HEK293 (cell line): ENCODE results near the gene LOXL1.

Experiments
- BCL11A ChIP-seq: fragments of 450-650 bp; formaldehyde crosslinking; IDR thresholded peaks from 2 replicates; pipeline ENCODE4 v1.5.1; 2016; ENCODE audit warnings: low read depth, missing biosample characterization, missing genetic modification characterization
- ELK4 ChIP-seq: IDR thresholded peaks from 2 replicates; pipeline ENCODE4 v1.6.1; 2011; ENCODE audit warnings: mild to moderate bottlenecking, low read depth, low read length, borderline replicate concordance
- HIC1 ChIP-seq: fragments of 450-650 bp; formaldehyde crosslinking; IDR thresholded peaks from 2 replicates; pipeline ENCODE4 v1.5.1; 2016; ENCODE audit warnings: missing biosample characterization, missing genetic modification characterization
- KLF8 ChIP-seq: fragments of 450-650 bp; formaldehyde crosslinking; IDR thresholded peaks from 2 replicates; pipeline ENCODE4 v1.5.1; 2016; ENCODE audit warnings: missing biosample characterization, missing genetic modification characterization
- RBAK ChIP-seq: fragments of 450-650 bp; formaldehyde crosslinking; IDR thresholded peaks from 2 replicates; pipeline ENCODE4 v1.5.1; 2016; ENCODE audit warnings: missing biosample characterization, missing genetic modification characterization
- SP2 ChIP-seq: fragments of 450-650 bp; formaldehyde crosslinking; IDR thresholded peaks from 2 replicates; pipeline ENCODE4 v1.5.1; 2016; ENCODE audit warnings: missing biosample characterization, missing genetic modification characterization
- SP3 ChIP-seq: fragments of 450-650 bp; formaldehyde crosslinking; IDR thresholded peaks from 2 replicates; pipeline ENCODE4 v1.5.1; 2016; ENCODE audit warnings: missing biosample characterization, missing genetic modification characterization
- YY1 ChIP-seq: fragments of 450-650 bp; formaldehyde crosslinking; IDR thresholded peaks from 2 replicates; pipeline ENCODE4 v1.5.1; 2018; ENCODE audit warnings: missing biosample characterization, missing genetic modification characterization
- ZFHX2 ChIP-seq: fragments of 450-650 bp; formaldehyde crosslinking; conservative IDR thresholded peaks from 2 replicates; pipeline ENCODE4 v1.5.1; 2016; ENCODE audit warnings: missing biosample characterization, missing genetic modification characterization
- ZNF2 ChIP-seq: fragments of 450-650 bp; formaldehyde crosslinking; IDR thresholded peaks from 2 replicates; pipeline ENCODE4 v1.5.1; 2016; ENCODE audit warnings: missing biosample characterization, missing genetic modification characterization
- ZNF214 ChIP-seq: fragments of 450-650 bp; formaldehyde crosslinking; IDR thresholded peaks from 2 replicates; pipeline ENCODE4 v1.5.1; 2017; ENCODE audit warnings: missing biosample characterization, mild to moderate bottlenecking, missing genetic modification characterization, borderline replicate concordance
- ZNF248 ChIP-seq: fragments of 450-650 bp; formaldehyde crosslinking; IDR thresholded peaks from 2 replicates; pipeline ENCODE4 v1.5.1; 2017; ENCODE audit warnings: missing biosample characterization, missing genetic modification characterization
- ZNF354C ChIP-seq: fragments of 450-650 bp; formaldehyde crosslinking; IDR thresholded peaks from 2 replicates; pipeline ENCODE4 v1.5.1; 2016; ENCODE audit warnings: missing biosample characterization, missing genetic modification characterization, low read depth, borderline replicate concordance
- ZNF37A ChIP-seq: fragments of 450-650 bp; IDR thresholded peaks from 2 replicates; pipeline ENCODE4 v1.5.1; 2018; ENCODE audit warnings: missing biosample characterization, missing genetic modification characterization
- ZNF391 ChIP-seq: fragments of 450-650 bp; formaldehyde crosslinking; IDR thresholded peaks from 2 replicates; pipeline ENCODE4 v1.5.1; 2016; ENCODE audit warnings: low read depth, missing biosample characterization, missing genetic modification characterization, borderline replicate concordance
- ZNF514 ChIP-seq: fragments of 450-650 bp; formaldehyde crosslinking; IDR thresholded peaks from 2 replicates; pipeline ENCODE4 v1.5.1; 2016; ENCODE audit warnings: missing biosample characterization, missing genetic modification characterization
- ZNF530 ChIP-seq: fragments of 450-650 bp; formaldehyde crosslinking; IDR thresholded peaks from 2 replicates; pipeline ENCODE4 v1.5.1; 2016; ENCODE audit warnings: low read depth, missing biosample characterization, missing genetic modification characterization
- ZNF560 ChIP-seq: fragments of 450-650 bp; formaldehyde crosslinking; IDR thresholded peaks from 2 replicates; pipeline ENCODE4 v1.5.1; 2017; ENCODE audit warnings: missing biosample characterization, missing genetic modification characterization, borderline replicate concordance
- ZNF600 ChIP-seq: fragments of 450-650 bp; formaldehyde crosslinking; IDR thresholded peaks from 2 replicates; pipeline ENCODE4 v1.5.1; 2016; ENCODE audit warnings: missing biosample characterization, missing genetic modification characterization
- ZNF701 ChIP-seq: fragments of 450-650 bp; formaldehyde crosslinking; IDR thresholded peaks from 2 replicates; pipeline ENCODE4 v1.5.1; 2016; ENCODE audit warnings: missing biosample characterization, missing genetic modification characterization
- ZNF707 ChIP-seq: fragments of 450-650 bp; formaldehyde crosslinking; IDR thresholded peaks from 2 replicates; pipeline ENCODE4 v1.5.1; 2016; ENCODE audit warnings: missing biosample characterization, missing genetic modification characterization
- ZNF747 ChIP-seq: fragments of 450-650 bp; formaldehyde crosslinking; IDR thresholded peaks from 2 replicates; pipeline ENCODE4 v1.5.1; 2016; ENCODE audit warnings: missing biosample characterization, missing genetic modification characterization
- TF ChIP-seq, protein P1 (sequence below): fragments of 450-650 bp; formaldehyde crosslinking; IDR thresholded peaks from 2 replicates; pipeline ENCODE4 v1.5.1; 2016; ENCODE audit warnings: missing biosample characterization, missing genetic modification characterization
- TF ChIP-seq, protein P2 (sequence below): fragments of 450-650 bp; formaldehyde crosslinking; IDR thresholded peaks from 2 replicates; pipeline ENCODE4 v1.5.1; 2016; ENCODE audit warnings: missing biosample characterization, missing genetic modification characterization
- TF ChIP-seq, protein P3 (sequence below): fragments of 450-650 bp; formaldehyde crosslinking; IDR thresholded peaks from 2 replicates; pipeline ENCODE4; 2016; ENCODE audit warnings: missing biosample characterization, missing genetic modification characterization

LOXL1 gene

GRCh38 chr15:73941044-73941443, 14.8 kb downstream of the LOXL1 start (continued):
- TF ChIP-seq SP2 (tag by site-specific recombination) (no peak), ZNF747 (tag by site-specific recombination) (no peak), YY1 (no peak), HIC1 (tag by site-specific recombination) (peak; percentile 34; the same call in 1 of the 2 replicates), ZNF560 (no peak), ZNF530 (tag by site-specific recombination) (no peak), ZNF354C (tag by site-specific recombination) (no peak), KLF8 (tag by site-specific recombination) (peak; percentile 69; the same call in 1 of the 2 replicates), BCL11A (tag by site-specific recombination) (no peak), ZNF37A (tag by site-specific recombination) (no peak), ELK4 (no peak), ZNF214 (no peak), RBAK (no peak), ZNF514 (no peak), ZNF701 (tag by site-specific recombination) (no peak), ZNF600 (no peak), SP3 (no peak), ZFHX2 (no peak), ZNF2 (tag by site-specific recombination) (no peak), ZNF707 (no peak), ZNF391 (tag by site-specific recombination) (no peak), ZNF248 (tag by site-specific recombination) (no peak)
- TF ChIP-seq, protein P1, sequence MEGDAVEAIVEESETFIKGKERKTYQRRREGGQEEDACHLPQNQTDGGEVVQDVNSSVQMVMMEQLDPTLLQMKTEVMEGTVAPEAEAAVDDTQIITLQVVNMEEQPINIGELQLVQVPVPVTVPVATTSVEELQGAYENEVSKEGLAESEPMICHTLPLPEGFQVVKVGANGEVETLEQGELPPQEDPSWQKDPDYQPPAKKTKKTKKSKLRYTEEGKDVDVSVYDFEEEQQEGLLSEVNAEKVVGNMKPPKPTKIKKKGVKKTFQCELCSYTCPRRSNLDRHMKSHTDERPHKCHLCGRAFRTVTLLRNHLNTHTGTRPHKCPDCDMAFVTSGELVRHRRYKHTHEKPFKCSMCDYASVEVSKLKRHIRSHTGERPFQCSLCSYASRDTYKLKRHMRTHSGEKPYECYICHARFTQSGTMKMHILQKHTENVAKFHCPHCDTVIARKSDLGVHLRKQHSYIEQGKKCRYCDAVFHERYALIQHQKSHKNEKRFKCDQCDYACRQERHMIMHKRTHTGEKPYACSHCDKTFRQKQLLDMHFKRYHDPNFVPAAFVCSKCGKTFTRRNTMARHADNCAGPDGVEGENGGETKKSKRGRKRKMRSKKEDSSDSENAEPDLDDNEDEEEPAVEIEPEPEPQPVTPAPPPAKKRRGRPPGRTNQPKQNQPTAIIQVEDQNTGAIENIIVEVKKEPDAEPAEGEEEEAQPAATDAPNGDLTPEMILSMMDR: no peak
- TF ChIP-seq, protein P2, sequence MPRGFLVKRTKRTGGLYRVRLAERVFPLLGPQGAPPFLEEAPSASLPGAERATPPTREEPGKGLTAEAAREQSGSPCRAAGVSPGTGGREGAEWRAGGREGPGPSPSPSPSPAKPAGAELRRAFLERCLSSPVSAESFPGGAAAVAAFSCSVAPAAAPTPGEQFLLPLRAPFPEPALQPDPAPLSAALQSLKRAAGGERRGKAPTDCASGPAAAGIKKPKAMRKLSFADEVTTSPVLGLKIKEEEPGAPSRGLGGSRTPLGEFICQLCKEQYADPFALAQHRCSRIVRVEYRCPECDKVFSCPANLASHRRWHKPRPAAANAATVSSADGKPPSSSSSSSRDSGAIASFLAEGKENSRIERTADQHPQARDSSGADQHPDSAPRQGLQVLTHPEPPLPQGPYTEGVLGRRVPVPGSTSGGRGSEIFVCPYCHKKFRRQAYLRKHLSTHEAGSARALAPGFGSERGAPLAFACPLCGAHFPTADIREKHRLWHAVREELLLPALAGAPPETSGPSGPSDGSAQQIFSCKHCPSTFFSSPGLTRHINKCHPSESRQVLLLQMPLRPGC: peak; percentile 85
- TF ChIP-seq, protein P3, sequence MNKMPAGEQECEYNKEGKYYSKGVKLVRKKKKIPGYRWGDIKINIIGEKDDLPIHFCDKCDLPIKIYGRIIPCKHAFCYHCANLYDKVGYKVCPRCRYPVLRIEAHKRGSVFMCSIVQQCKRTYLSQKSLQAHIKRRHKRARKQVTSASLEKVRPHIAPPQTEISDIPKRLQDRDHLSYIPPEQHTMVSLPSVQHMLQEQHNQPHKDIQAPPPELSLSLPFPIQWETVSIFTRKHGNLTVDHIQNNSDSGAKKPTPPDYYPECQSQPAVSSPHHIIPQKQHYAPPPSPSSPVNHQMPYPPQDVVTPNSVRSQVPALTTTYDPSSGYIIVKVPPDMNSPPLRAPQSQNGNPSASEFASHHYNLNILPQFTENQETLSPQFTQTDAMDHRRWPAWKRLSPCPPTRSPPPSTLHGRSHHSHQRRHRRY (tag by site-specific recombination): no peak
